ENCODE measurements around the gene HDGFL2.

GRCh38 chr19:4494691-4495064 lies 22.6 kb downstream of the HDGFL2 start:
- TF ChIP-seq POLR2AphosphoS5 (IDR thresholded peaks at IDR 0.05) (no peak), POLR2A (IDR thresholded peaks at IDR 0.05) (no peak), CTCF (IDR thresholded peaks at IDR 0.05) (no peak)

Data from prostate gland (tissue), 2 donors.